GM12801 (cell line): ENCODE data around the gene R3HDM2.

Source experiments
- CTCF ChIP-seq: IDR thresholded peaks from one replicate; pipeline ENCODE4 v1.5.1; 2011; ENCODE audit warnings: control low read depth; ENCODE audit not compliant: insufficient read length; ENCODE audit errors: extremely low read depth

The R3HDM2 gene

GRCh38 chr12:57397441-57397840 is 33.4 kb downstream of the R3HDM2 start:
- TF ChIP-seq CTCF = no peak

- no peak for TF ChIP-seq CTCF
Measured at GRCh38 chr12:57395121-57395520, 35.7 kb downstream of the R3HDM2 start.

- TF ChIP-seq CTCF = no peak
Measured at GRCh38 chr12:57390174-57390573, 40.7 kb downstream of the R3HDM2 start.

GRCh38 chr12:57389033-57389432 is 41.8 kb downstream of the R3HDM2 start:
- no peak for TF ChIP-seq CTCF

- no peak for TF ChIP-seq CTCF
Measured at GRCh38 chr12:57388425-57388824, 42.4 kb downstream of the R3HDM2 start.

- no peak for TF ChIP-seq CTCF
Measured at GRCh38 chr12:57386187-57386720, 44.6 kb downstream of the R3HDM2 start.

GRCh38 chr12:57385586-57385985 is 45.3 kb downstream of the R3HDM2 start:
- no peak for TF ChIP-seq CTCF

- TF ChIP-seq CTCF = no peak
Measured at GRCh38 chr12:57384478-57384877, 46.4 kb downstream of the R3HDM2 start.
